ENCODE data around the gene ARHGEF28.

DNA sequence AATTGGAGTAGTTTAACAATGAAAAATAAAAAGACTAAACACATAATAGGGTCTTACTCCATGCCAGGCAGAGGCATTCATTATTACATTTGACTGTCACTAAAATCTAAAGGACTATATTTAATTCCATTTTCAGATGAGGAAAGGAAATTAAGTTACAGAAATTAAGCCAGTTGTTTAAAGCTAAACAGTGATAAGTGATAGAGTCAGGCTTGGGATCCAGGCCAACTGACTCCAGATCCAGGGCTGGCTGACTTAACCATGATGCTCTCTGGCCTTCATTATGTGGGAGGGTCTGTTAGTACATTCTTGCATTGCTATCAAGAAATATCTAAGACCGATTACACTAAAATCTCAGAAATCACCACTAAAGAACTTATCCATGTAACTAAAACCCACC, 107.2 kb downstream of the ARHGEF28 start:
- TF ChIP-seq, protein P1, sequence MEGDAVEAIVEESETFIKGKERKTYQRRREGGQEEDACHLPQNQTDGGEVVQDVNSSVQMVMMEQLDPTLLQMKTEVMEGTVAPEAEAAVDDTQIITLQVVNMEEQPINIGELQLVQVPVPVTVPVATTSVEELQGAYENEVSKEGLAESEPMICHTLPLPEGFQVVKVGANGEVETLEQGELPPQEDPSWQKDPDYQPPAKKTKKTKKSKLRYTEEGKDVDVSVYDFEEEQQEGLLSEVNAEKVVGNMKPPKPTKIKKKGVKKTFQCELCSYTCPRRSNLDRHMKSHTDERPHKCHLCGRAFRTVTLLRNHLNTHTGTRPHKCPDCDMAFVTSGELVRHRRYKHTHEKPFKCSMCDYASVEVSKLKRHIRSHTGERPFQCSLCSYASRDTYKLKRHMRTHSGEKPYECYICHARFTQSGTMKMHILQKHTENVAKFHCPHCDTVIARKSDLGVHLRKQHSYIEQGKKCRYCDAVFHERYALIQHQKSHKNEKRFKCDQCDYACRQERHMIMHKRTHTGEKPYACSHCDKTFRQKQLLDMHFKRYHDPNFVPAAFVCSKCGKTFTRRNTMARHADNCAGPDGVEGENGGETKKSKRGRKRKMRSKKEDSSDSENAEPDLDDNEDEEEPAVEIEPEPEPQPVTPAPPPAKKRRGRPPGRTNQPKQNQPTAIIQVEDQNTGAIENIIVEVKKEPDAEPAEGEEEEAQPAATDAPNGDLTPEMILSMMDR (IDR thresholded peaks at IDR 0.05; ENCODE audit: poor library complexity, severe bottlenecking): no peak
- TF ChIP-seq EP300 (conservative IDR thresholded peaks at IDR 0.05; ENCODE audit: poor library complexity, severe bottlenecking) (no peak), EZH2 (IDR thresholded peaks at IDR 0.05; ENCODE audit: borderline replicate concordance, insufficient read depth, low read length, poor library complexity, severe bottlenecking) (no peak)

All from neural cell (in vitro differentiated cells).